Measurements from ENCODE around the gene C6.
"Not testable (repeated sequence)": the region's sequence is repeated elsewhere in the genome, so short reads cannot be mapped to it uniquely, and the experiment has no call there.

DNA sequence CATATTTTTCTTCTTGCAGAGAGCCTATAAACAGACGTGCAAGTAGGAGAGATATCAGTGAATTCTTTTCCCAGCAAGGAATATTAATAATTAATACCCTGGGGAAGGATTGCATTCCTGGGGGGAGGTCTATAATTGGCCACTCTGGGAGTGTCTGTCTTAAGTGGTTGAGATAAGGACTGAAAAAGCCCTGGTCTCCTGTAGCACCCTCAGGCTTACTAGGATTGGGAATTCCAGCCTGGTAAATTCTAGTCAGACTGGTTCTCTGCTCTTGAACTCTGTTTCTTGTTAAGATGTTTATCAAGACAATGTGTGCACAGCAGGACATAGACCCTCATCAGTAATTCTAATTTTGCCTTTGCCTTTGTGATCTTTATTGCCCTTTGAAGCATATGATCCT, 16.9 kb upstream of the C6 start:
- TF ChIP-seq POLR2A (IDR thresholded peaks at IDR 0.05) = not testable (repeated sequence)
- TF ChIP-seq, protein P1, sequence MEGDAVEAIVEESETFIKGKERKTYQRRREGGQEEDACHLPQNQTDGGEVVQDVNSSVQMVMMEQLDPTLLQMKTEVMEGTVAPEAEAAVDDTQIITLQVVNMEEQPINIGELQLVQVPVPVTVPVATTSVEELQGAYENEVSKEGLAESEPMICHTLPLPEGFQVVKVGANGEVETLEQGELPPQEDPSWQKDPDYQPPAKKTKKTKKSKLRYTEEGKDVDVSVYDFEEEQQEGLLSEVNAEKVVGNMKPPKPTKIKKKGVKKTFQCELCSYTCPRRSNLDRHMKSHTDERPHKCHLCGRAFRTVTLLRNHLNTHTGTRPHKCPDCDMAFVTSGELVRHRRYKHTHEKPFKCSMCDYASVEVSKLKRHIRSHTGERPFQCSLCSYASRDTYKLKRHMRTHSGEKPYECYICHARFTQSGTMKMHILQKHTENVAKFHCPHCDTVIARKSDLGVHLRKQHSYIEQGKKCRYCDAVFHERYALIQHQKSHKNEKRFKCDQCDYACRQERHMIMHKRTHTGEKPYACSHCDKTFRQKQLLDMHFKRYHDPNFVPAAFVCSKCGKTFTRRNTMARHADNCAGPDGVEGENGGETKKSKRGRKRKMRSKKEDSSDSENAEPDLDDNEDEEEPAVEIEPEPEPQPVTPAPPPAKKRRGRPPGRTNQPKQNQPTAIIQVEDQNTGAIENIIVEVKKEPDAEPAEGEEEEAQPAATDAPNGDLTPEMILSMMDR (IDR thresholded peaks at IDR 0.05) = not testable (repeated sequence)

Measured in adrenal gland (tissue), 5 donors.